ENCODE measurements around the gene KIT.

Gene KIT

GRCh38 chr4:54746218-54746617 is 88.5 kb downstream of the KIT start:
- DNase-seq (ENCODE audit: low read depth): no peak
- no peak for TF ChIP-seq CTCF (IDR thresholded peaks at IDR 0.05; ENCODE audit: control insufficient read depth, extremely low read depth, insufficient read depth)

GRCh38 chr4:54750341-54750740 is 92.6 kb downstream of the KIT start:
- no peak overlapping the region for H3K4me3 ChIP-seq (ENCODE audit: low read depth, low read length)
- no peak for TF ChIP-seq CTCF (IDR thresholded peaks at IDR 0.05; ENCODE audit: control insufficient read depth, extremely low read depth, insufficient read depth)
- DNase-seq (ENCODE audit: low read depth): no peak

More at GRCh38 chr4:54746218-54746617, 88.5 kb downstream of the KIT start:
- no peak overlapping the region for H3K4me3 ChIP-seq (ENCODE audit: low read depth, low read length)

- no peak for DNase-seq (ENCODE audit: low read depth)
- no peak for TF ChIP-seq CTCF (IDR thresholded peaks at IDR 0.05; ENCODE audit: control insufficient read depth, extremely low read depth, insufficient read depth)
- no peak overlapping the region for H3K4me3 ChIP-seq (ENCODE audit: low read depth, low read length)
Measured at GRCh38 chr4:54754394-54754793, 96.6 kb downstream of the KIT start.

GRCh38 chr4:54764476-54764875 is 106.7 kb downstream of the KIT start:
- no peak for DNase-seq (ENCODE audit: low read depth)
- no peak overlapping the region for H3K4me3 ChIP-seq (ENCODE audit: low read depth, low read length)

GRCh38 chr4:54767376-54767775 is 109.6 kb downstream of the KIT start:
- no peak for TF ChIP-seq CTCF (IDR thresholded peaks at IDR 0.05; ENCODE audit: control insufficient read depth, extremely low read depth, insufficient read depth)
- H3K4me3 ChIP-seq (ENCODE audit: low read depth, low read length): no peak overlapping the region
- no peak for DNase-seq (ENCODE audit: low read depth)

More at GRCh38 chr4:54764476-54764875, 106.7 kb downstream of the KIT start:
- no peak for TF ChIP-seq CTCF (IDR thresholded peaks at IDR 0.05; ENCODE audit: control insufficient read depth, extremely low read depth, insufficient read depth)

GRCh38 chr4:54773022-54773421 is 115.3 kb downstream of the KIT start:
- H3K4me3 ChIP-seq (ENCODE audit: low read depth, low read length): no peak overlapping the region
- DNase-seq (ENCODE audit: low read depth): no peak
- no peak for TF ChIP-seq CTCF (IDR thresholded peaks at IDR 0.05; ENCODE audit: control insufficient read depth, extremely low read depth, insufficient read depth)

GRCh38 chr4:54779036-54779435 is 121.3 kb downstream of the KIT start:
- DNase-seq (ENCODE audit: low read depth): no peak
- H3K4me3 ChIP-seq (ENCODE audit: low read depth, low read length): no peak overlapping the region
- no peak for TF ChIP-seq CTCF (IDR thresholded peaks at IDR 0.05; ENCODE audit: control insufficient read depth, extremely low read depth, insufficient read depth)
